A673 (cell line): ENCODE measurements around the gene PDGFA.

Experiments used
- CTCF ChIP-seq: fragments of 300-800, 200-600 bp; sonication (generic); conservative IDR thresholded peaks from 2 replicates; pipeline ENCODE4 v1.5.1; 2017; ENCODE audit warnings: low read depth, mild to moderate bottlenecking, antibody characterized with exemption, low read length, moderate library complexity, mixed read lengths
- EZH2 ChIP-seq: fragments of 200-600 bp; sonication (generic); IDR thresholded peaks from 2 replicates; pipeline ENCODE4 v1.6.1; 2017; ENCODE audit warnings: borderline replicate concordance, low read depth, mild to moderate bottlenecking, mixed read lengths, antibody characterized with exemption, low read length; ENCODE audit not compliant: poor library complexity, severe bottlenecking

GRCh38 chr7:481219-481930, 38.3 kb downstream of the PDGFA start:
- TF ChIP-seq CTCF: no peak
- TF ChIP-seq EZH2: no peak
